ENCODE data around the gene OR4C45. TPM values are rescaled to one million over a fixed set of nuclear protein-coding genes. Genes with fewer than 3 reads are reported as not detected.
"Not testable (repeated sequence)": the region's sequence is repeated elsewhere in the genome, so short reads cannot be mapped to it uniquely, and the experiment has no call there.

Gene OR4C45
- polyA plus RNA-seq, 1 of the 3 experiments (the other 2 are of a cell fraction) = not detected

DNA sequence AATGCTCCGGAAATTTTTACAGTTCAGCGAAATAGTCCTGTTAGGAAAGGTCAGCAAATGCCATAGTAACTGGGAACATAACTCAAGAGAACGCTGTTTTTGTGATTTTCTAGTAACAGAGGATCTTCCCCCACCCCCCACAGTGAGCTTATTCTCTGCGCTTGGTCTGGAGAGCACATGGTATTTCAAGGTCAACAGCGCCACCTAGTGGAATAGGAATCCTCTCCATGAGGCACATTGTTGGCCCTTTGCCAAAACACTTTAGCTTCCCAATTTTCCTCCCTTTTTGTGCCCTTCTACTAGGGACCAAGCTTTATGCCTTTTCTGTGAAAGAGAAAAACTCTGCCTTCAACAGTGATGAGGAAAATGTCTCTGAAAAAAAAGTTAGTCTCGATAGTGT lies 37.1 kb upstream of the OR4C45 start (continued):
- TF ChIP-seq, protein P1, sequence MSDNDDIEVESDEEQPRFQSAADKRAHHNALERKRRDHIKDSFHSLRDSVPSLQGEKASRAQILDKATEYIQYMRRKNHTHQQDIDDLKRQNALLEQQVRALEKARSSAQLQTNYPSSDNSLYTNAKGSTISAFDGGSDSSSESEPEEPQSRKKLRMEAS (IDR thresholded peaks at IDR 0.05; ENCODE audit: low read depth) = peak; percentile 72
- TF ChIP-seq RXRA (IDR thresholded peaks at IDR 0.05; ENCODE audit: borderline replicate concordance, low read depth) = no peak
- TF ChIP-seq NFIC (IDR thresholded peaks at IDR 0.05; ENCODE audit: borderline replicate concordance) = peak; percentile 88
- TF ChIP-seq GATA2 (CRISPR knock-in tag; IDR thresholded peaks at IDR 0.05) = no peak

DNA sequence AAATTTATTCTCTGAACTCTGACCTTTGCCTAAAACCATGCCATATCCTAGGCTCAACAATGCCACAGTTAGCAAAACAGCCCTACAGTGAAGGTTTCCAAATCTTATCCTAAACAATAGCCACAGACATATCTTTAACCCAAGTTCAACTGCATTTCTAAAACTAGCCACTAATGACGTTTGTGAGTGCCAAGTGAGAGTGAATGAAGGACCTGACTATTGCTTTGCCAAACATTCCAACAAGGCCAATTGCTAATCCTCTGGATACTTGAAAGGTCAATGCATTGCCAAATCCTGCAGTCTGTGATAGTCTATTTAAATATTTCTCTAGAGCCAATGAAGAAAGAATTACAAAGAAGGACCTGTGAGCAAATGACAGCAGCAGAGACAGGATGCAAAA lies 2.5 kb upstream of the OR4C45 start:
- TF ChIP-seq RFX5 (IDR thresholded peaks at IDR 0.05; ENCODE audit: low read length) = no peak
- TF ChIP-seq, protein P2, sequence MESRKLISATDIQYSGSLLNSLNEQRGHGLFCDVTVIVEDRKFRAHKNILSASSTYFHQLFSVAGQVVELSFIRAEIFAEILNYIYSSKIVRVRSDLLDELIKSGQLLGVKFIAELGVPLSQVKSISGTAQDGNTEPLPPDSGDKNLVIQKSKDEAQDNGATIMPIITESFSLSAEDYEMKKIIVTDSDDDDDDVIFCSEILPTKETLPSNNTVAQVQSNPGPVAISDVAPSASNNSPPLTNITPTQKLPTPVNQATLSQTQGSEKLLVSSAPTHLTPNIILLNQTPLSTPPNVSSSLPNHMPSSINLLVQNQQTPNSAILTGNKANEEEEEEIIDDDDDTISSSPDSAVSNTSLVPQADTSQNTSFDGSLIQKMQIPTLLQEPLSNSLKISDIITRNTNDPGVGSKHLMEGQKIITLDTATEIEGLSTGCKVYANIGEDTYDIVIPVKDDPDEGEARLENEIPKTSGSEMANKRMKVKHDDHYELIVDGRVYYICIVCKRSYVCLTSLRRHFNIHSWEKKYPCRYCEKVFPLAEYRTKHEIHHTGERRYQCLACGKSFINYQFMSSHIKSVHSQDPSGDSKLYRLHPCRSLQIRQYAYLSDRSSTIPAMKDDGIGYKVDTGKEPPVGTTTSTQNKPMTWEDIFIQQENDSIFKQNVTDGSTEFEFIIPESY (IDR thresholded peaks at IDR 0.05; ENCODE audit: borderline replicate concordance, low read depth) = no peak
- no peak for TF ChIP-seq CHD2 (IDR thresholded peaks at IDR 0.05; ENCODE audit: low read length, partially characterized antibody)
- TF ChIP-seq, protein P3, sequence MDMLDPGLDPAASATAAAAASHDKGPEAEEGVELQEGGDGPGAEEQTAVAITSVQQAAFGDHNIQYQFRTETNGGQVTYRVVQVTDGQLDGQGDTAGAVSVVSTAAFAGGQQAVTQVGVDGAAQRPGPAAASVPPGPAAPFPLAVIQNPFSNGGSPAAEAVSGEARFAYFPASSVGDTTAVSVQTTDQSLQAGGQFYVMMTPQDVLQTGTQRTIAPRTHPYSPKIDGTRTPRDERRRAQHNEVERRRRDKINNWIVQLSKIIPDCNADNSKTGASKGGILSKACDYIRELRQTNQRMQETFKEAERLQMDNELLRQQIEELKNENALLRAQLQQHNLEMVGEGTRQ (IDR thresholded peaks at IDR 0.05; ENCODE audit: borderline replicate concordance, low read depth, low read length) = no peak
- TF ChIP-seq, protein P4, sequence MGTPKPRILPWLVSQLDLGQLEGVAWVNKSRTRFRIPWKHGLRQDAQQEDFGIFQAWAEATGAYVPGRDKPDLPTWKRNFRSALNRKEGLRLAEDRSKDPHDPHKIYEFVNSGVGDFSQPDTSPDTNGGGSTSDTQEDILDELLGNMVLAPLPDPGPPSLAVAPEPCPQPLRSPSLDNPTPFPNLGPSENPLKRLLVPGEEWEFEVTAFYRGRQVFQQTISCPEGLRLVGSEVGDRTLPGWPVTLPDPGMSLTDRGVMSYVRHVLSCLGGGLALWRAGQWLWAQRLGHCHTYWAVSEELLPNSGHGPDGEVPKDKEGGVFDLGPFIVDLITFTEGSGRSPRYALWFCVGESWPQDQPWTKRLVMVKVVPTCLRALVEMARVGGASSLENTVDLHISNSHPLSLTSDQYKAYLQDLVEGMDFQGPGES (IDR thresholded peaks at IDR 0.05; ENCODE audit: low read depth, low read length) = no peak
- ChIA-PET CTCF (no interaction called here), POLR2A (no interaction called here)
- Histone ChIP-seq H3K4me3 (ENCODE audit: low read depth in 2 of 2, low read length in 1 of 2) (no peak overlapping the region), H3K27me3 (ENCODE audit: insufficient read depth) (no peaks in the 10 kb centered on the region), H3K9me2 (no peaks in the 10 kb centered on the region), H3K4me2 (no peak overlapping the region), H3K36me3 (replicated peaks in 1 of 2; ENCODE audit: control insufficient read depth in 1 of 2, insufficient read depth in 2 of 2, low read length in 1 of 2) (no peaks in the 10 kb centered on the region), H3K79me2 (ENCODE audit: insufficient read depth) (no peaks in the 10 kb centered on the region), H3K4me1 (ENCODE audit: control insufficient read depth in 1 of 2, insufficient read depth in 2 of 2, low read depth in 1 of 2, low read length in 1 of 2) (no peaks in the 10 kb centered on the region), H4K20me1 (ENCODE audit: insufficient read depth) (no peaks in the 10 kb centered on the region), H2AFZ (ENCODE audit: low read depth) (no peak overlapping the region), H3K27ac (ENCODE audit: low read depth in 2 of 2, low read length in 1 of 2) (no peak overlapping the region), H3K9me3 (no peaks in the 10 kb centered on the region), H3F3A (replicated peaks; ENCODE audit: insufficient read depth) (no peaks in the 10 kb centered on the region), H3K9ac (no peak overlapping the region)
- WGBS (ENCODE audit: low lambda C conversion rate) = 0% methylated on average over 1 of the region's 1 CpG
- no peak for DNase-seq

DNA sequence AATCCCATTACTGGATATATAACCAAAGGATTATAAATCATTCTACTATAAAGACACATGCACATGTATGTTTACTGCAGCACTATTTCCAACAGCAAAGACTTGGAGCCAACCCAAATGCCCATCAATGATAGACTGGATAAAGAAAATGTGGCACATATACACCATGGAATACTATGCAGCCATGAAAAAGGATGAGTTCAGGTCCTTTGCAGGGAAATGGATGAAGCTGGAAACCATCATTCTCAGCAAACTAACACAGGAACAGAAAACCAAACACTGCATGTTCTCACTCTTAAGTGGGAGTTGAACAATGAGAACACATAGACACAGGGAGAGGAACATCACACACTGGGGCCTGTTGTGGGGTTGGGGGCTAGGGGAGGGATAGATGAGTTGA lies 3.6 kb downstream of the OR4C45 start:
- H3K9me3 ChIP-seq; H2AFZ ChIP-seq (ENCODE audit: low read depth); CTCF ChIA-PET; H3K4me1 ChIP-seq (ENCODE audit: control insufficient read depth in 1 of 2, insufficient read depth in 2 of 2, low read depth in 1 of 2, low read length in 1 of 2); H3K9me2 ChIP-seq; H3K27me3 ChIP-seq (ENCODE audit: insufficient read depth); H4K20me1 ChIP-seq (ENCODE audit: insufficient read depth); H3K9ac ChIP-seq; H3K79me2 ChIP-seq (ENCODE audit: insufficient read depth); POLR2A ChIA-PET; H3K36me3 ChIP-seq (replicated peaks in 1 of 2; ENCODE audit: control insufficient read depth in 1 of 2, insufficient read depth in 2 of 2, low read length in 1 of 2); H3K27ac ChIP-seq (ENCODE audit: low read depth in 2 of 2, low read length in 1 of 2); H3K4me2 ChIP-seq; DNase-seq; H3F3A ChIP-seq (replicated peaks; ENCODE audit: insufficient read depth); H3K4me3 ChIP-seq (ENCODE audit: low read depth in 2 of 2, low read length in 1 of 2): not testable (repeated sequence)

Data from SK-N-SH (cell line).